Motor neuron (in vitro differentiated cells): ENCODE measurements around the gene CAMK2A. TPM values are rescaled to one million over a fixed set of nuclear protein-coding genes. Genes with fewer than 3 reads are reported as not detected.

Experiments
- ATAC-seq, 8 experiments: fragments of 200-7000 bp; cut with Tn5 transposase; replicated peaks in 6 of 8; 2 replicates each; pipeline ENCODE4 v1.8.0; 2021; ENCODE audit warnings: mild to moderate bottlenecking in 8 of 8, moderate library complexity in 8 of 8
- H3K27ac ChIP-seq, 2 donors: fragments of 250-450 bp; sonication (Bioruptor Pico); 2 replicates each; pipeline ENCODE4 v1.9.0; 2021; ENCODE audit warnings: antibody characterized with exemption in 2 of 2, mild to moderate bottlenecking in 2 of 2, moderate library complexity in 1 of 2
- H3K4me1 ChIP-seq, 2 donors: fragments of 250-450 bp; sonication (Bioruptor Pico); replicated peaks in 1 of 2; 2 replicates each; pipeline ENCODE4 v1.6.1; 2021; ENCODE audit warnings: antibody characterized with exemption in 2 of 2, mild to moderate bottlenecking in 2 of 2, moderate library complexity in 1 of 2
- H3K4me3 ChIP-seq, 5 donors: fragments of 250-450 bp; sonication (Bioruptor Pico); 2 replicates each; pipeline ENCODE4 v1.9.0; 2021; ENCODE audit warnings: antibody characterized with exemption in 5 of 5, mild to moderate bottlenecking in 5 of 5, moderate library complexity in 4 of 5
- WGBS, 10 experiments: fragments of 450-650 bp; shearing (Covaris generic); methylation state at CpG; one replicate each; pipeline ENCODE4 v1.0.0; 2022; 5-methylcytosine and 5-hydroxymethylcytosine counted together
- in situ Hi-C, 9 experiments: fragments of 400-800 bp; cut with MboI; loops; one replicate each; pipeline ENCODE4 v1.15.0; 2021; ENCODE audit warnings: low sequenced_read_pairs in 9 of 9, low pct_unique_long_range_greater_than_20kb in 2 of 9; ENCODE audit not compliant: unreplicated experiment in 9 of 9
- total RNA-seq, 8 experiments: library from RNA; unstranded; fragments of 300-600 nt; gene quantifications; 2 replicates each; pipeline versions ENCODE4 v1.2.3 to v1.2.4, GENCODE V29; 2022

CAMK2A gene
- total RNA-seq, 8 experiments from 2014 or later = 0.13 to 5.6 (median 2.7) TPM

- ATAC-seq = peak in 3 of 8 experiments; percentile 14 to 37 (median 17)
- 55 to 88% (median 75%) methylated on average over 2 to 5 of the region's 12 CpGs; no CpG with 5 or more reads in 6 of the 10 experiments for WGBS, 10 experiments
- in situ Hi-C loops = loop anchor here in 1 of 9 experiments (25.0 kb wide), 1 partner anchor 367 kb away; no protein-coding TSS in a partner anchor
Observed at GRCh38 chr5:150203832-150204589, 85.6 kb downstream of the CAMK2A start.

GRCh38 chr5:150202501-150202900, 87.1 kb downstream of the CAMK2A start:
- peaks cover 0 to 6% of the 10 kb centered on the region in 2 donors for H3K4me1 ChIP-seq
- H3K27ac ChIP-seq = no peak overlapping the region
- in situ Hi-C loops = loop anchor here in 1 of 9 experiments (25.0 kb wide), 1 partner anchor 365 kb away; no protein-coding TSS in a partner anchor
- no peak overlapping the region for H3K4me3 ChIP-seq
- WGBS, 10 experiments = 80 to 100% (median 80%) methylated on average over 1 to 4 of the region's 10 CpGs; no CpG with 5 or more reads in 6 of the 10 experiments
- no peak for ATAC-seq

More at GRCh38 chr5:150203832-150204589, 85.6 kb downstream of the CAMK2A start:
- Histone ChIP-seq H3K27ac (no peak overlapping the region), H3K4me1 (peaks cover 0 to 6% of the 10 kb centered on the region in 2 donors), H3K4me3 (no peak overlapping the region)

GRCh38 chr5:150197476-150197875, 92.1 kb downstream of the CAMK2A start:
- in situ Hi-C loops = no loop called here
- Histone ChIP-seq H3K4me1 (peaks cover 7 to 12% of the 10 kb centered on the region in 2 donors), H3K27ac (no peak overlapping the region), H3K4me3 (no peak overlapping the region)
- 38 to 80% (median 67%) methylated on average over 1 of the region's 1 CpG; no CpG with 5 or more reads in 3 of the 10 experiments for WGBS, 10 experiments
- no peak for ATAC-seq

GRCh38 chr5:150196986-150197385, 92.6 kb downstream of the CAMK2A start:
- in situ Hi-C loops = no loop called here
- Histone ChIP-seq H3K4me1 (peaks cover 12 to 17% of the 10 kb centered on the region in 2 donors), H3K27ac (no peak overlapping the region), H3K4me3 (no peak overlapping the region)
- no peak for ATAC-seq
- 82 to 100% (median 94%) methylated on average over 1 to 11 of the region's 16 CpGs; no CpG with 5 or more reads in 6 of the 10 experiments for WGBS, 10 experiments

GRCh38 chr5:150196514-150196913, 93.1 kb downstream of the CAMK2A start:
- 100% methylated on average over 2 of the region's 5 CpGs; no CpG with 5 or more reads in 9 of the 10 experiments for WGBS, 10 experiments
- H3K27ac ChIP-seq = no peak overlapping the region
- in situ Hi-C loops = no loop called here
- no peak for ATAC-seq
- peaks cover 17 to 20% of the 10 kb centered on the region in 2 donors for H3K4me1 ChIP-seq
- no peak overlapping the region for H3K4me3 ChIP-seq

- ATAC-seq = peak in 1 of 8 experiments; percentile 12
- in situ Hi-C loops = no loop called here
- Histone ChIP-seq H3K4me3 (no peak overlapping the region), H3K4me1 (peaks cover 17 to 24% of the 10 kb centered on the region in 2 donors), H3K27ac (no peak overlapping the region)
- WGBS, 10 experiments = 20 to 88% (median 80%) methylated on average over 1 to 6 of the region's 9 CpGs; no CpG with 5 or more reads in 1 of the 10 experiments
Observed at GRCh38 chr5:150195736-150196485, 93.7 kb downstream of the CAMK2A start.

GRCh38 chr5:150192462-150192861, 97.1 kb downstream of the CAMK2A start:
- WGBS, 10 experiments = 50 to 80% (median 80%) methylated on average over 1 to 2 of the region's 4 CpGs; no CpG with 5 or more reads in 7 of the 10 experiments
- peak in 6 of 8 experiments; percentile 41 to 94 (median 90) for ATAC-seq
- in situ Hi-C loops = no loop called here
- H3K4me1 ChIP-seq = peaks cover 28 to 30% of the 10 kb centered on the region in 2 donors
- H3K27ac ChIP-seq = no peak overlapping the region
- H3K4me3 ChIP-seq = no peak overlapping the region

- H3K4me1 ChIP-seq = peaks cover 28 to 30% of the 10 kb centered on the region in 2 donors
- no peak overlapping the region for H3K27ac ChIP-seq
- H3K4me3 ChIP-seq = no peak overlapping the region
- in situ Hi-C loops = no loop called here
- ATAC-seq = peak in 1 of 8 experiments; percentile 25
- WGBS, 10 experiments = 0 to 50% (median 43%) methylated on average over 1 to 2 of the region's 2 CpGs; no CpG with 5 or more reads in 7 of the 10 experiments
Observed at GRCh38 chr5:150190987-150191386, 98.6 kb downstream of the CAMK2A start.

- ATAC-seq = no peak
- in situ Hi-C loops = no loop called here
- 67% methylated on average over 1 of the region's 16 CpGs; no CpG with 5 or more reads in 9 of the 10 experiments for WGBS, 10 experiments
- Histone ChIP-seq H3K4me3 (no peak overlapping the region), H3K4me1 (peaks cover 28 to 30% of the 10 kb centered on the region in 2 donors), H3K27ac (no peak overlapping the region)
Observed at GRCh38 chr5:150190503-150190979, 99.0 kb downstream of the CAMK2A start.

- in situ Hi-C loops = no loop called here
- no peak within 1 kb of the TSS for H3K4me3 ChIP-seq
- no peak within 1 kb of the TSS for H3K27ac ChIP-seq
- 3 to 75% (median 23%) methylated on average over 2 to 10 of the region's 58 CpGs; no CpG with 5 or more reads in 3 of the 10 experiments for WGBS, 10 experiments
- H3K4me1 ChIP-seq = peaks cover 24 to 28% of the 10 kb centered on the region in 2 donors
- ATAC-seq = peak in 5 of 8 experiments; percentile 25 to 67 (median 60)
Observed at GRCh38 chr5:150189728-150190502, 99.7 kb downstream of the CAMK2A start, which contains the start of gene SLC6A7. TSS of gene SLC6A7 (plus strand) at chr5:150190062. CDS start at chr5:150190328, 266 bp downstream.

- in situ Hi-C loops = no loop called here
- no peak overlapping the region for H3K27ac ChIP-seq
- peaks cover 23 to 28% of the 10 kb centered on the region in 2 donors for H3K4me1 ChIP-seq
- 53 to 83% (median 80%) methylated on average over 1 to 3 of the region's 3 CpGs; no CpG with 5 or more reads in 2 of the 10 experiments for WGBS, 10 experiments
- H3K4me3 ChIP-seq = no peak overlapping the region
- ATAC-seq = no peak
Observed at GRCh38 chr5:150189326-150189725, 100.2 kb downstream of the CAMK2A start.
